Epithelial cell of esophagus (primary cell): Measurements from ENCODE around the gene EFNA3.

Experiments used
- DNase-seq: peaks from one replicate; pipeline ENCODE4 v3.0.0; 2010; ENCODE audit warnings: low read depth
- H3K4me3 ChIP-seq: 2 replicates; pipeline ENCODE4 v1.5.1; 2011; ENCODE audit warnings: mild to moderate bottlenecking, low read length, control low read depth
- TF ChIP-seq, protein P1 (sequence below): IDR thresholded peaks from 2 replicates; pipeline ENCODE4 v1.5.1; 2011; ENCODE audit warnings: low read depth, mild to moderate bottlenecking, low read length, control low read depth, inconsistent platforms; ENCODE audit not compliant: insufficient read depth; ENCODE audit errors: missing control alignments

Gene EFNA3

DNA sequence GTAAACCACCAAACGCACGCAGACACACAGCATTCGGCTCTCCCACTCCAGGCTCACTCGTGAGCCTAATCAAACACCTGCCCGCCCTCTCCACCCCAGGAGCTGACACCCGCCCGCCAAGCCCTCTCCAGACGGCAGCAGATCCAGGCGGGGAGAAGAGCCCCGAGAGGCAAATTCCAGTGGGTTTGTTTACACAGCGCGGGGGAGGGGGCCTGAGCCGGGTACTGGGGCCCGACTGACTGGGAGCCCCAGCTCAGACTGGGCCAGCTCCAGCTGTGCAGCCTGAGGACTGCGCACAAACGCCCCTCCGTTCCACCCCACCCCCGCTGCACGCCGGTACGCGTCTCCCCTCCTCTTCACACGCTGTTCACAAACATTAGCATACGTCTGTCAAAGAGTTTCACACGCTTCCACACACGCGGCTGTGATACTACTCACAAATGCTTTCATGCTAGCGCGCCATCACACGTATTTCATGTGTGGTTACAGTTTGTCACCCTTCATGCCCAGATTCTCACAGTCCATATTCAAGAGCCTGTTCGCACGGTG, 48.0 kb downstream of the EFNA3 start:
- TF ChIP-seq, protein P1, sequence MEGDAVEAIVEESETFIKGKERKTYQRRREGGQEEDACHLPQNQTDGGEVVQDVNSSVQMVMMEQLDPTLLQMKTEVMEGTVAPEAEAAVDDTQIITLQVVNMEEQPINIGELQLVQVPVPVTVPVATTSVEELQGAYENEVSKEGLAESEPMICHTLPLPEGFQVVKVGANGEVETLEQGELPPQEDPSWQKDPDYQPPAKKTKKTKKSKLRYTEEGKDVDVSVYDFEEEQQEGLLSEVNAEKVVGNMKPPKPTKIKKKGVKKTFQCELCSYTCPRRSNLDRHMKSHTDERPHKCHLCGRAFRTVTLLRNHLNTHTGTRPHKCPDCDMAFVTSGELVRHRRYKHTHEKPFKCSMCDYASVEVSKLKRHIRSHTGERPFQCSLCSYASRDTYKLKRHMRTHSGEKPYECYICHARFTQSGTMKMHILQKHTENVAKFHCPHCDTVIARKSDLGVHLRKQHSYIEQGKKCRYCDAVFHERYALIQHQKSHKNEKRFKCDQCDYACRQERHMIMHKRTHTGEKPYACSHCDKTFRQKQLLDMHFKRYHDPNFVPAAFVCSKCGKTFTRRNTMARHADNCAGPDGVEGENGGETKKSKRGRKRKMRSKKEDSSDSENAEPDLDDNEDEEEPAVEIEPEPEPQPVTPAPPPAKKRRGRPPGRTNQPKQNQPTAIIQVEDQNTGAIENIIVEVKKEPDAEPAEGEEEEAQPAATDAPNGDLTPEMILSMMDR, result no peak
- H3K4me3 ChIP-seq, result peak overlapping the region; percentile 96
- DNase-seq, result peak; percentile 73

DNA sequence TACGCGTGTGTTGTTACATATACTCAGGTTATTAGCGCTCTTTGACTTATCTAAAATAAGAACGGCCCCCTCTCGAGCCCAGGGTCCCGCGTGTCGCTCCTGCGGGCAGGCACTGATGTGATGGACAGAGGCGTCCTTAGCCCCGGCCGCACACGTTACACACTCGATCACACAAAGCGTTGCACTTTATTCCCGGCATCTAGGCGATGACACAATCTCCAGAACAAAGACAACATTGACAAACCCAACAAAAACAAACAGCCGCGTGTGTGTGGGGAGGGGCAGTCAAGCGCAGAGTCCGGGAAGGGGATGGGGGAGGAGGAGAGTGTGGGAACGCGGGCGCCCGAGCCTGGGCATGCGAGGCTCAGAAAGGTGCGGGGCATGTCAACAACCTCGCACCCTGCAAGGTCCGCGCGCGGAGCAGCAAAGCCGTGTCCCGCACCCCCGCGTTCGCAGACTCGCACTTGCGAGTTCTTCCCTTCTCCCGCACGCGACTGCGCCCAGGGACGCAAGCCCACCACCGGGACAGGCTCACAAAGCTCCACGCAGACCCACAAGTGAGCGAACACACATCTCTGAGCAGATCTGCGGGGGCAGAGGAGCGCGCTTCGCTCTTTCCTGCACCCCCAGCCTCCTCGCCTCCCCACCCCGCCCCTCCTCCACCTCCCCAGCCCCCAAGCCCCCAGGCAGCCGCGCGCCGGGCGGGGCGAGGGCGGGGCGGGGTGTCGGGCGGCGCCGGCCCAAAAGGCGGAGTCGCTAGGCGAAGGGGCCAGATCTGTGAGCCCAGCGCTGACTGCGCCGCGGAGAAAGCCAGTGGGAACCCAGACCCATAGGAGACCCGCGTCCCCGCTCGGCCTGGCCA, 48.7 kb downstream of the EFNA3 start, which contains the start of gene EFNA1:
Gene EFNA1 (plus strand): TSS at position 772 of the 862 bp plus-strand sequence. CDS start 102 bp downstream, outside the sequence.
- TF ChIP-seq, protein P1, result no peak
- peak within 1 kb of the TSS; percentile 96 for H3K4me3 ChIP-seq
- DNase-seq, result peak; percentile 96

DNA sequence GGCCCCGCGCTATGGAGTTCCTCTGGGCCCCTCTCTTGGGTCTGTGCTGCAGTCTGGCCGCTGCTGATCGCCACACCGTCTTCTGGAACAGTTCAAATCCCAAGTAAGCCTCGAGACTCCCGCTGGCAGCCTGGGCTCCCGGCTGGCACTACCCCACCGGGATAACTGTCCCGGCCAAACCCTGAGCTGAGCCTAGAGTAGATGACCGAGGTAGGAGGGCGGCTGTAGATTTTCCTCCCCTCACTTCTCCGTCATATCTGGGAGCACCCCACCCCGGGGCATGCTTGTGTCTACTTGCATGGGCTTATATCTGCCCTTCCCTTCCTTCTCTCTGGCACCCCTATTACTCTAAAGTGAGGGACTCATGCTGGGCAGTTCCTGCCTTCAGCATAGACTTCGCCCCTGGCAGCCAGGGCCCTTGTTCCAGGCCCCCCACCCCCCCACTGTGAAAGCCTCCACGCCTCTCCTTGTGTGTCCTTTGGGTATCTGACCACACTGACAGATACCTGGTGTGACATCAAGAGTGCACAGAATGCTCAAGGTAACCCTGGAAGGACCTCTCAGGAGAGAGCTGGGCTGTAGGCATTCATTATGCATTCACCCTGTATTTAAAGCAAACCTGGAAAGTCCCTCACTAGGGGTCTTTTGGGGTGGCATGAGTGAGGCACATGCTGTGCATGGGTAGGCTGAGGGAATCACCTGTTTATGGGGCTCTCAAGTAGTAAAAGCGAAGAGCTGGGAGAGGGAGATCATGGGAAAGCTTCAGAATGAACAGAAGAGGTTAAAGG, 49.5 kb downstream of the EFNA3 start:
- peak overlapping the region; percentile 96 for H3K4me3 ChIP-seq
- peak; percentile 46 for DNase-seq
- TF ChIP-seq, protein P1, result no peak

DNA sequence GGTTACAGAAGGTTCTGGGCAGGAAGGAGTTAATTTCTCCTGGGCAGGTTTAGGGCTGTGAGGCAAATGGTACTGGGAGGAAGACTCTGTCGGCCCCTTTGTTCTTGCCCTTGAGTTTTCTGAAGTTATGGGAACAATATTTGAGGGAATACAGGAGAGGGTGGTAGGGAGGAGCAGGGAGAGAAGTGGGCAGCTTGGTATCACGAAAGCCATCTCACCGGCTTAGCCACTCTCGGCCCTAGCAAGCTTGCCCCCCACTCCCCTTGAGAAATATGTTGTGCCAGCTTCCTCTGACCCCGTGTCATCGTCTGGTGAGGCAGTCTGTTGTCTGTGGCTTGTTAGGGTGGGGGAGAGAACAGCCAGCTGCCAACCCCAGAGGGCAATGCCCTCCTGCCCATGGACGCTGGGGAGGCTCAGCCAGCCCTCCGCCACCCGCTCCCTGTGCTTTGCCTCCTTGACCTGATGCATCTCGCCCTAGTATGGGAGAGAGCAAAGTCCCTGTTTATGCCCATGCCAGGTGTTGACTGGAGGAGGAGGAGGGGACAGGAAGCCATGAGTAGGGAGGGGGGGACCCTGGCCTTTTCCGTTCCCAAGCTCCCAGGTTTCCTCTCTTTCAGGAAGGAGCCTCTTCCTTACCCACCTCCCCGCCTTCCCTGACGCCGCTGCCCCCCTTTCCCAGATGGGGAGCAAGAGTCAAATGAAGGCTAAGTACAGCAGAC, 50.3 kb downstream of the EFNA3 start:
- H3K4me3 ChIP-seq, result peak overlapping the region; percentile 96
- DNase-seq, result peak; percentile 52
- TF ChIP-seq, protein P1, result no peak

DNA sequence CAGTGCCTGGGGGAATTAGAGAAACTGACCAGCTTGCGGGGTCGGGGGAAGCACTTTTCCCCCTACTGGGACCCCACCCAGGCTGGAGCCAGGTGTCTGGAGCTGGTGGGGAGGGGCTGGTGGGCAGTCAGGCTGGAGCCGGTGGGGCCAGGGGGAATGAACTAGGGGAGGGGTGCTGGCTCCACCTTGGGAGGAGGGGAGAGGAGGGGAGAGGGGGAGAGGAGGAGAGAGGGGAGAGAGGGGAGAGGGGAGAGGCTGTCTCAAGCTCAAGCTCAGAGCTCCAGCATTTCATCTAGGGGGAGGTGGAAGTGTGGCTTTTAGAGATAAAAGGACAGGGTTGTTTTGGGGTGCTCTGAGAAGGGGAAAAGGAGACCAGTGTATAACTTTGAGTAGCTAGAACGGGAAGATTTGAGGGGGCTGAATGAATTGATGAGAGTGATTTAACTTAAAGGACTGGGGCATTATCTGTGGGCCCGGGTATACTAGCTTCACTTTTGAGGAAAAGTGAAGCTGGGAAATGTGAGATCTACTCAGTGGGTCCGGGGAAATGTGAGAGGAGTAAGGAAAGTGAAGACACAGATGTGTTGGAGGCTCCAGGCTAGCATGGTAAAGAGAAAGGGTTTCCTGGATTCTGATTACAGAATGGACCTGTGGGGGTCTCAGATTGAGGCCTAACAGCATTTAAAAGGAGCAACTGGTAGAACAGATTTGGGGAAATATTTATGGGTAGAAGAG, 51.8 kb downstream of the EFNA3 start:
- H3K4me3 ChIP-seq, result peak overlapping the region; percentile 96
- TF ChIP-seq, protein P1, result no peak

DNA sequence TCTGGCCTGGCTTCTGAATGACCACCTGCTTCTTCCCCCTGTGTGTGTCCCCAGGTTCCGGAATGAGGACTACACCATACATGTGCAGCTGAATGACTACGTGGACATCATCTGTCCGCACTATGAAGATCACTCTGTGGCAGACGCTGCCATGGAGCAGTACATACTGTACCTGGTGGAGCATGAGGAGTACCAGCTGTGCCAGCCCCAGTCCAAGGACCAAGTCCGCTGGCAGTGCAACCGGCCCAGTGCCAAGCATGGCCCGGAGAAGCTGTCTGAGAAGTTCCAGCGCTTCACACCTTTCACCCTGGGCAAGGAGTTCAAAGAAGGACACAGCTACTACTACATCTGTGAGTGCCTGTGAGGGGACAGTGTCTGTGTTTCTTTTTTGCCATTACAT, 52.6 kb downstream of the EFNA3 start:
- DNase-seq, result no peak
- peak overlapping the region; percentile 96 for H3K4me3 ChIP-seq
- TF ChIP-seq, protein P1, result no peak

More for the DNA sequence above, 51.8 kb downstream of the EFNA3 start:
- no peak for DNase-seq
